WTC11 (cell line): ENCODE results near the gene HBA2. TPM values are rescaled to one million over a fixed set of nuclear protein-coding genes. Genes with fewer than 3 reads are reported as not detected.
"Not testable (repeated sequence)": the region's sequence is repeated elsewhere in the genome, so short reads cannot be mapped to it uniquely, and the experiment has no call there.

Experiments
- ATAC-seq: fragments of 200-7000 bp; cut with Tn5 transposase; 2 replicates; pipeline ENCODE4 v1.10.0; 2021; ENCODE audit warnings: mild to moderate bottlenecking, moderate library complexity
- CTCF ChIA-PET: fragments of 300-600 bp; sonication (Branson Sonifier 250); formaldehyde crosslinking; loops from one replicate; lab custom pipeline; 2021; ENCODE audit warnings: antibody characterized with exemption; lab: Charles Lee
- POLR2A ChIA-PET: fragments of 350-600 bp; sonication (Branson Sonifier 250); formaldehyde crosslinking; loops from one replicate; lab custom pipeline; 2021; ENCODE audit warnings: antibody characterized with exemption; lab: Charles Lee
- DNase-seq: peaks from one replicate; pipeline ENCODE4 v3.0.0; 2021; ENCODE audit warnings: low spot score
- H3K27ac Mint-ChIP-seq: 2 replicates; pipeline ENCODE4 v1.8.0; 2021; ENCODE audit warnings: mixed read lengths
- H3K27me3 Mint-ChIP-seq: 2 replicates; pipeline ENCODE4 v1.8.0; 2021; ENCODE audit warnings: low read depth, mild to moderate bottlenecking, moderate library complexity, mixed read lengths
- H3K36me3 Mint-ChIP-seq: 2 replicates; pipeline ENCODE4 v1.8.0; 2021; ENCODE audit warnings: mixed read lengths
- H3K4me1 Mint-ChIP-seq: 2 replicates; pipeline ENCODE4 v1.8.0; 2022; ENCODE audit warnings: mixed read lengths
- H3K4me3 Mint-ChIP-seq: 2 replicates; pipeline ENCODE4 v1.8.0; 2021; ENCODE audit warnings: mild to moderate bottlenecking, moderate library complexity, mixed read lengths
- H3K9me3 Mint-ChIP-seq: 2 replicates; pipeline ENCODE4 v1.8.0; 2021; ENCODE audit warnings: mixed read lengths
- CREM ChIP-seq: sonication (generic); formaldehyde crosslinking; IDR thresholded peaks from 2 replicates; pipeline ENCODE4 v1.8.1; 2022; ENCODE audit warnings: mild to moderate bottlenecking, missing genetic modification reagents, moderate library complexity
- GABPB1 ChIP-seq: sonication (generic); formaldehyde crosslinking; IDR thresholded peaks from 2 replicates; pipeline ENCODE4 v1.8.1; 2023; ENCODE audit warnings: mild to moderate bottlenecking, missing genetic modification reagents
- NFYB ChIP-seq: sonication (generic); formaldehyde crosslinking; conservative IDR thresholded peaks from 2 replicates; pipeline ENCODE4 v1.8.0; 2022; ENCODE audit warnings: low read depth, missing genetic modification reagents
- RORB ChIP-seq: fragments of 250-450 bp; sonication (Bioruptor Pico); IDR thresholded peaks from 2 replicates; pipeline ENCODE4 v1.9.0; 2021; ENCODE audit warnings: mild to moderate bottlenecking
- TEAD4 ChIP-seq: sonication (generic); formaldehyde crosslinking; IDR thresholded peaks from 2 replicates; pipeline ENCODE4 v1.8.0; 2022; ENCODE audit warnings: mild to moderate bottlenecking, missing genetic modification reagents
- USF2 ChIP-seq: sonication (generic); formaldehyde crosslinking; IDR thresholded peaks from 2 replicates; pipeline ENCODE4 v1.8.1; 2023; ENCODE audit warnings: mild to moderate bottlenecking, missing genetic modification reagents, moderate library complexity
- ZNF423 ChIP-seq: fragments of 250-450 bp; sonication (Bioruptor Pico); IDR thresholded peaks from 2 replicates; pipeline ENCODE4 v2.1.2; 2022; ENCODE audit warnings: mild to moderate bottlenecking, moderate library complexity
- total RNA-seq: library from RNA; stranded (reverse); gene quantifications from 3 replicates; pipeline ENCODE4 v1.2.3, GENCODE V29; 2021
- TF ChIP-seq, protein P1 (sequence below): sonication (generic); formaldehyde crosslinking; IDR thresholded peaks from 2 replicates; pipeline ENCODE4 v1.8.0; 2022; ENCODE audit warnings: mild to moderate bottlenecking, missing genetic modification reagents
- TF ChIP-seq, protein P2 (sequence below): sonication (generic); formaldehyde crosslinking; conservative IDR thresholded peaks from 2 replicates; pipeline ENCODE4 v1.8.1; 2023; ENCODE audit warnings: mild to moderate bottlenecking, low read depth, missing genetic modification reagents, moderate library complexity
- TF ChIP-seq, protein P3 (sequence below): fragments of 250-450 bp; sonication (Bioruptor Pico); IDR thresholded peaks from 2 replicates; pipeline ENCODE4 v1.9.0; 2021; ENCODE audit warnings: mild to moderate bottlenecking, borderline replicate concordance
- TF ChIP-seq, protein P4 (sequence below): sonication (generic); formaldehyde crosslinking; conservative IDR thresholded peaks from 2 replicates; pipeline ENCODE4 v1.8.1; 2022; ENCODE audit warnings: mild to moderate bottlenecking, missing genetic modification reagents
- TF ChIP-seq, protein P5 (sequence below): sonication (generic); formaldehyde crosslinking; IDR thresholded peaks from 2 replicates; pipeline ENCODE4 v1.8.1; 2023; ENCODE audit warnings: mild to moderate bottlenecking, missing genetic modification reagents, moderate library complexity

The HBA2 gene
- total RNA-seq, 1 experiment from 2014 or later, result 2.4 TPM

- H3K36me3 Mint-ChIP-seq, DNase-seq, CTCF ChIA-PET, H3K4me1 Mint-ChIP-seq, H3K27ac Mint-ChIP-seq, POLR2A ChIA-PET, H3K9me3 Mint-ChIP-seq: not testable (repeated sequence)
- Mint-ChIP-seq H3K27me3 (peaks cover 90% of the 10 kb centered on the region), H3K4me3 (peak overlapping the region; percentile 53)
- ATAC-seq, result peak; percentile 44
These were observed 19.6 kb upstream of the HBA2 start for GRCh38 chr16:153129-153521.

DNA sequence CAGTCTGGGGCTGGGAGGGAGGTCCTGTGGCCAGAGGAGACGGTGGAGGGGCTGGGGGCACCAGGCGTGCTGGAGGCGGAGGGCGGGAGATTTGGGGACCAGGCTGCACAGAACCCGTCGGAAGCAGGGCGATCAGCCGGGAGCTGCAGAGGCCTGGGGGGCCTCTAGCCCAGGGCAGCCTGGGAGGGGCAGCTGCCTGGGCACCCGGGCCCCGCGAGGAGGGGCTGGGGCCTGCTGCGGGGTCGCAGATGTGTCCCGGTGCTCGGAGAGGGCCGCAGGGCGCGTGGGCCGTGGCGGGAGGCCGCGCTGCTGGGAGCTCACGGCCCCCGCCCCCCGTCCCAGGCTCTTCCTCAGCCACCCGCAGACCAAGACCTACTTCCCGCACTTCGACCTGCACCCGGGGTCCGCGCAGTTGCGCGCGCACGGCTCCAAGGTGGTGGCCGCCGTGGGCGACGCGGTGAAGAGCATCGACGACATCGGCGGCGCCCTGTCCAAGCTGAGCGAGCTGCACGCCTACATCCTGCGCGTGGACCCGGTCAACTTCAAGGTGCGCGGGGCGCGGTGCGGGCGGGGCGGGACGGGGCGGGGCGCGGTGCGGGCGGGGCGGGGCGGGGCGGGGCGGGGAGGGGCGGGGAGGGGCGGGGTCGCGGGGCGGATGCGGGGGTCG is 19.0 kb upstream of the HBA2 start:
- ATAC-seq, result peak; percentile 49
- H3K4me1 Mint-ChIP-seq, POLR2A ChIA-PET: not testable (repeated sequence)

GRCh38 chr16:154217-155030 is 18.3 kb upstream of the HBA2 start:
- Mint-ChIP-seq H3K4me1 (peaks cover 4% of the 10 kb centered on the region; the same call in 1 of the 2 replicates), H3K27ac (no peak overlapping the region), H3K9me3 (0 out of 2 replicates have a peak, but pooled peaks cover 3% of the 10 kb centered on the region), H3K4me3 (peak overlapping the region; percentile 77), H3K36me3 (no peaks in the 10 kb centered on the region), H3K27me3 (peaks cover 87% of the 10 kb centered on the region)
- DNase-seq (no peak), ATAC-seq (peak; percentile 46)
- TF ChIP-seq, protein P1, sequence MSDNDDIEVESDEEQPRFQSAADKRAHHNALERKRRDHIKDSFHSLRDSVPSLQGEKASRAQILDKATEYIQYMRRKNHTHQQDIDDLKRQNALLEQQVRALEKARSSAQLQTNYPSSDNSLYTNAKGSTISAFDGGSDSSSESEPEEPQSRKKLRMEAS (CRISPR knock-in tag), result no peak
- no peak for TF ChIP-seq ZNF423 (CRISPR knock-in tag)
- TF ChIP-seq, protein P2, sequence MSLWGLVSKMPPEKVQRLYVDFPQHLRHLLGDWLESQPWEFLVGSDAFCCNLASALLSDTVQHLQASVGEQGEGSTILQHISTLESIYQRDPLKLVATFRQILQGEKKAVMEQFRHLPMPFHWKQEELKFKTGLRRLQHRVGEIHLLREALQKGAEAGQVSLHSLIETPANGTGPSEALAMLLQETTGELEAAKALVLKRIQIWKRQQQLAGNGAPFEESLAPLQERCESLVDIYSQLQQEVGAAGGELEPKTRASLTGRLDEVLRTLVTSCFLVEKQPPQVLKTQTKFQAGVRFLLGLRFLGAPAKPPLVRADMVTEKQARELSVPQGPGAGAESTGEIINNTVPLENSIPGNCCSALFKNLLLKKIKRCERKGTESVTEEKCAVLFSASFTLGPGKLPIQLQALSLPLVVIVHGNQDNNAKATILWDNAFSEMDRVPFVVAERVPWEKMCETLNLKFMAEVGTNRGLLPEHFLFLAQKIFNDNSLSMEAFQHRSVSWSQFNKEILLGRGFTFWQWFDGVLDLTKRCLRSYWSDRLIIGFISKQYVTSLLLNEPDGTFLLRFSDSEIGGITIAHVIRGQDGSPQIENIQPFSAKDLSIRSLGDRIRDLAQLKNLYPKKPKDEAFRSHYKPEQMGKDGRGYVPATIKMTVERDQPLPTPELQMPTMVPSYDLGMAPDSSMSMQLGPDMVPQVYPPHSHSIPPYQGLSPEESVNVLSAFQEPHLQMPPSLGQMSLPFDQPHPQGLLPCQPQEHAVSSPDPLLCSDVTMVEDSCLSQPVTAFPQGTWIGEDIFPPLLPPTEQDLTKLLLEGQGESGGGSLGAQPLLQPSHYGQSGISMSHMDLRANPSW (CRISPR knock-in tag), result no peak
- no peak for TF ChIP-seq TEAD4 (CRISPR knock-in tag)
- no peak for TF ChIP-seq NFYB (CRISPR knock-in tag)
- TF ChIP-seq, protein P3, sequence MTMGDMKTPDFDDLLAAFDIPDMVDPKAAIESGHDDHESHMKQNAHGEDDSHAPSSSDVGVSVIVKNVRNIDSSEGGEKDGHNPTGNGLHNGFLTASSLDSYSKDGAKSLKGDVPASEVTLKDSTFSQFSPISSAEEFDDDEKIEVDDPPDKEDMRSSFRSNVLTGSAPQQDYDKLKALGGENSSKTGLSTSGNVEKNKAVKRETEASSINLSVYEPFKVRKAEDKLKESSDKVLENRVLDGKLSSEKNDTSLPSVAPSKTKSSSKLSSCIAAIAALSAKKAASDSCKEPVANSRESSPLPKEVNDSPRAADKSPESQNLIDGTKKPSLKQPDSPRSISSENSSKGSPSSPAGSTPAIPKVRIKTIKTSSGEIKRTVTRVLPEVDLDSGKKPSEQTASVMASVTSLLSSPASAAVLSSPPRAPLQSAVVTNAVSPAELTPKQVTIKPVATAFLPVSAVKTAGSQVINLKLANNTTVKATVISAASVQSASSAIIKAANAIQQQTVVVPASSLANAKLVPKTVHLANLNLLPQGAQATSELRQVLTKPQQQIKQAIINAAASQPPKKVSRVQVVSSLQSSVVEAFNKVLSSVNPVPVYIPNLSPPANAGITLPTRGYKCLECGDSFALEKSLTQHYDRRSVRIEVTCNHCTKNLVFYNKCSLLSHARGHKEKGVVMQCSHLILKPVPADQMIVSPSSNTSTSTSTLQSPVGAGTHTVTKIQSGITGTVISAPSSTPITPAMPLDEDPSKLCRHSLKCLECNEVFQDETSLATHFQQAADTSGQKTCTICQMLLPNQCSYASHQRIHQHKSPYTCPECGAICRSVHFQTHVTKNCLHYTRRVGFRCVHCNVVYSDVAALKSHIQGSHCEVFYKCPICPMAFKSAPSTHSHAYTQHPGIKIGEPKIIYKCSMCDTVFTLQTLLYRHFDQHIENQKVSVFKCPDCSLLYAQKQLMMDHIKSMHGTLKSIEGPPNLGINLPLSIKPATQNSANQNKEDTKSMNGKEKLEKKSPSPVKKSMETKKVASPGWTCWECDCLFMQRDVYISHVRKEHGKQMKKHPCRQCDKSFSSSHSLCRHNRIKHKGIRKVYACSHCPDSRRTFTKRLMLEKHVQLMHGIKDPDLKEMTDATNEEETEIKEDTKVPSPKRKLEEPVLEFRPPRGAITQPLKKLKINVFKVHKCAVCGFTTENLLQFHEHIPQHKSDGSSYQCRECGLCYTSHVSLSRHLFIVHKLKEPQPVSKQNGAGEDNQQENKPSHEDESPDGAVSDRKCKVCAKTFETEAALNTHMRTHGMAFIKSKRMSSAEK (CRISPR knock-in tag), result no peak
- no peak for TF ChIP-seq GABPB1 (CRISPR knock-in tag)
- TF ChIP-seq CREM (CRISPR knock-in tag), result no peak
- TF ChIP-seq, protein P4, sequence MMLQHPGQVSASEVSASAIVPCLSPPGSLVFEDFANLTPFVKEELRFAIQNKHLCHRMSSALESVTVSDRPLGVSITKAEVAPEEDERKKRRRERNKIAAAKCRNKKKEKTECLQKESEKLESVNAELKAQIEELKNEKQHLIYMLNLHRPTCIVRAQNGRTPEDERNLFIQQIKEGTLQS, result no peak
- TF ChIP-seq, protein P5, sequence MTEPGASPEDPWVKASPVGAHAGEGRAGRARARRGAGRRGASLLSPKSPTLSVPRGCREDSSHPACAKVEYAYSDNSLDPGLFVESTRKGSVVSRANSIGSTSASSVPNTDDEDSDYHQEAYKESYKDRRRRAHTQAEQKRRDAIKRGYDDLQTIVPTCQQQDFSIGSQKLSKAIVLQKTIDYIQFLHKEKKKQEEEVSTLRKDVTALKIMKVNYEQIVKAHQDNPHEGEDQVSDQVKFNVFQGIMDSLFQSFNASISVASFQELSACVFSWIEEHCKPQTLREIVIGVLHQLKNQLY (CRISPR knock-in tag), result no peak
- no peak for TF ChIP-seq RORB (CRISPR knock-in tag)
- no peak for TF ChIP-seq USF2
- ChIA-PET POLR2A (no interaction called here), CTCF (interaction anchor here (0.9 to 2.3 kb wide), 3 partner anchors 26 to 47 kb away, joined by 3 to 8 read pairs (median 4); partner anchors contain the start of gene HBQ1)

More for the DNA sequence above, 19.0 kb upstream of the HBA2 start:
- H3K27ac Mint-ChIP-seq, H3K36me3 Mint-ChIP-seq, H3K9me3 Mint-ChIP-seq, H3K4me3 Mint-ChIP-seq, DNase-seq: not testable (repeated sequence)
- CTCF ChIA-PET, result interaction anchor here (0.9 to 2.3 kb wide), 2 partner anchors 27 to 46 kb away, joined by 4 to 8 read pairs; partner anchors contain the start of gene HBQ1
- peaks cover 89% of the 10 kb centered on the region for H3K27me3 Mint-ChIP-seq
